SW480 (cell line): ENCODE measurements around the gene TCF15.

ENCODE experiments used
- DNase-seq: peaks from one replicate; pipeline ENCODE4 v3.0.0-alpha.2; 2016; ENCODE audit warnings: low spot score

Gene TCF15

DNA sequence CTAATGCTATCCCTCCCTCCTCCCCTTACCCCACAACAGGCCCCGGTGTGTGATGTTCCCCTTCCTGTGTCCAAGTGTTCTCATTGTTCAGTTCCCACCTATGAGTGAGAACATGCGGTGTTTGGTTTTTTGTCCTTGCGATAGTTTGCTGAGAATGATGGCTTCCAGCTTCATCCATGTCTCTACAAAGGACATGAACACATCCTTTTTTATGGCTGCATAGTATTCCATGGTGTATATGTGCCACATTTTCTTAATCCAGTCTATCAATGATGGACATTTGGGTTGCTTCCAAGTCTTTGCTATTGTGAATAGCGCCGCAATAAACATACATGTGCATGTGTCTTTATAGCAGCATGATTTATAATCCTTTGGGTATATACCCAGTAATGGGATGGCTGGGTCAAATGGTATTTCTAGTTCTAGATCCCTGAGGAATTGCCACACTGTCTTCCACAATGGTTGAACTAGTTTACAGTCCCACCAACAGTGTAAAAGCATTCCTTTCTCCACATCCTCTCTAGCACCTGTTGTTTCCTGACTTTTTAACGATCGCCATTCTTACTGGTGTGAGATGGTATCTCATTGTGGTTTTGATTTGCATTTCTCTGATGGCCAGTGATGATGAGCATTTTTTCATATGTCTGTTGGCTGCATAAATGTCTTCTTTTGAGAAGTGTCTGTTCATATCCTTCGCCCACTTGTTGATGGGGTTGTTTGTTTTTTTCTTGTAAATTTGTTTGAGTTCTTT is 31.0 kb downstream of the TCF15 start:
- peak; percentile 31 for DNase-seq

GRCh38 chr20:577167-577791 is 32.8 kb downstream of the TCF15 start:
- DNase-seq = no peak

- DNase-seq = no peak
Measured at GRCh38 chr20:576156-576555, 34.0 kb downstream of the TCF15 start.

- DNase-seq = no peak
Measured at GRCh38 chr20:575230-575629, 34.9 kb downstream of the TCF15 start.

- DNase-seq = no peak
Measured at GRCh38 chr20:574297-574942, 35.7 kb downstream of the TCF15 start.

- peak; percentile 30 for DNase-seq
Measured at GRCh38 chr20:573414-574296, 36.5 kb downstream of the TCF15 start.

GRCh38 chr20:572727-573126 is 37.4 kb downstream of the TCF15 start:
- no peak for DNase-seq

- peak; percentile 52 for DNase-seq
Measured at GRCh38 chr20:571754-572441, 38.2 kb downstream of the TCF15 start.

DNA sequence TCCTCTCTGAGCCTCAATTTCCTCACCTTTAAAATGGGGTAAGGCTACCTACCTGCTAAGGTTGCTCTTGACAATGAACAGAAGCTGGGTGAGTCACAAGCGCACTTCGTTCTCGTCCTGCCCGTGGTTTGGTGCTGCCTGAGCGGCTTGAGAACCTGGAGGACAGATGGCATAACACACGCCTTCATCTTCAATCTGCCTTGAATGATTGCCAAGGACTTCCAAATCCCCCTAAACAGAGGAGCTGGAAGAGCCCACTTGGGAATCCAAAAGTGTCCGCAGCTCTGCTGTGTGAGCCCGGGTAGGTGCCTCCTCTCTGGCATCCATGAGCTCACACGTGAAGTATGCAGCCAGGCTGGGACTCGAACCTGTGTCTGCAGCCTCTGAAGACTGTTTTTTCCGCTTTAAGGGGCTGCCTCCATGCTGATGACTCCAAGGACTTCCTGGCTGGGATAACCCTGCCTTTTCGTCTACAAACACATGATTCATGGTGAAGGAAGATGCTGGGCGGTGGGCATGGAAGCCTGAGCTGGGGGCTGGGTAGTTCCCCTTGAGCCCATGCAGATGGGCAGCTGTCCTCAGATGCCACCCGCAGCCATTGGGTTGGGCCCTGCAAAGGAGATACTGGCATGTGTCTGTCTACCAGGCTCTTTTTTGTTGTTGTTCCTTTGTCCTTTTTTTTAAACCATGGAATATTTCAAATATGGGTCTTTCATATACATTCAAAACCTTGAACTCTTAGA is 41.3 kb downstream of the TCF15 start:
- no peak for DNase-seq

- no peak for DNase-seq
Measured at GRCh38 chr20:568097-568652, 41.9 kb downstream of the TCF15 start.

DNA sequence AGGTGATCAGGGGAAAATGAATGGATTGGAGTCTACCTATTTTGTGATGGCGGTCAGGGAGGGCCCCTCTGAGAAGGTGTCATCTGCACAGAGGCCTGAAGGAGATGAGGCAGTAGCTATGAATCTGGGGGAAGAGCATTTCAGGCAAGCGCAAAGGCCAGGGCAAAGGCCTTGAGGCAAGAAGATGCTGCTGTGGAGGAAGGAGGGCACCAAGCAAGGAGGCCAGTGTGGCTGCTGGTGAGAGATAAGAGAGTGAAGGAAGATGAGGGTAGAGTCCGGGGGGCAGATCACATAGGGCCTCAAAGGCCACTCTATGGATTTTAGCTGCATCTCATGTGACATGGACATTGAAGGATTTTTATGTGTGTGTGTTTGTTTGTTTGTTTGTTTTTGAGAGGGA is 45.9 kb downstream of the TCF15 start:
- DNase-seq = no peak

DNA sequence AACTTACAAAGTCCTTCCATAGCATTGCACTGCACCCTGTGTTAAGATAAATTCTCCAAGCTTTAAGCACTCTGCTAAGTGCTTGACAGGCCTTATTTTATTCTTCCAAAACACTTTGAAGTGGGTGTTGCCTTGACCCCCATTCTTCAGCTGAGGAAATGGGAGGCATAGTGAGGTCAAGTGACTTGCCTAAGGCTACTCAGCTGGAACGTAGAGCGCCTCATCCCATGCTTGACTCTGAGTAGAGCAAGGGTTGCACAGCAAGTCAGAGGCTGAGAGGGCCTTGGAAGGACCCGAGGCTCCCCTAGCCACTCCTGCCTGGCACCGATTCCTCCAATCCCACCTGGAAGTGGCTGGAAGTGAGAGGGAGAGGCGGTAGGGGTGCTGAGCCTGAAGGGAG is 46.9 kb downstream of the TCF15 start:
- DNase-seq = no peak

DNA sequence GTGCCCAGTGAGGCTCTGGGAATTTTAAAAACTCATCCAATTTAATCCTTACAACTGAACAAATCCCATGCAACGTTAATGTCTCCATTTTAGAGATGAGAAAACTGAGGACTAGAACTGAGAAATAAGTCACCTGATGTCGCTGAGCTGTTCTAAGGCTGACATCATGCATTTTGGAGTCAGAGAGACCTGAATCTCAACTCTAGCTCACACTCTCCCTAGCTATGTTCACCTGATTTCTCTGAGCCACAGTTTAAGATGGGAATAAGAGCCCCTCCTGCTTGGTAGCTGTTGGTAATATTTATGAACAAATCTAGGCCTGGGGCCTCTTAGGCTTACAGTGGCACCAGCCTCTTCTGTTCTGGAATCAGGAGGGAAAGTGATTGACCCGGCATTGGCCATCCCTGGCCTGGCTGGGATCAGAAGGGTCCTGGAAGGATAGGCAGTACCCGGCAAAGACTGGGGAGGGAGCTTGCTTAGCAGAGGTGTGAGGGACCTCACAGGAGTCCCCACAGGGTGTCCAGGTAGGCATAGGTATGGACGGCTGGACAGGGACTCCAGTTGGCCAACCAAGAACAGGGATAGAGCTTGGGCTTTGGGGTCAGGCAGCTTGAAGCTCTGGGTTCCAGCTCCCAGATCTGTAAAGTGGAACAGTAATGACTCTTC is 47.7 kb downstream of the TCF15 start:
- DNase-seq = no peak

DNA sequence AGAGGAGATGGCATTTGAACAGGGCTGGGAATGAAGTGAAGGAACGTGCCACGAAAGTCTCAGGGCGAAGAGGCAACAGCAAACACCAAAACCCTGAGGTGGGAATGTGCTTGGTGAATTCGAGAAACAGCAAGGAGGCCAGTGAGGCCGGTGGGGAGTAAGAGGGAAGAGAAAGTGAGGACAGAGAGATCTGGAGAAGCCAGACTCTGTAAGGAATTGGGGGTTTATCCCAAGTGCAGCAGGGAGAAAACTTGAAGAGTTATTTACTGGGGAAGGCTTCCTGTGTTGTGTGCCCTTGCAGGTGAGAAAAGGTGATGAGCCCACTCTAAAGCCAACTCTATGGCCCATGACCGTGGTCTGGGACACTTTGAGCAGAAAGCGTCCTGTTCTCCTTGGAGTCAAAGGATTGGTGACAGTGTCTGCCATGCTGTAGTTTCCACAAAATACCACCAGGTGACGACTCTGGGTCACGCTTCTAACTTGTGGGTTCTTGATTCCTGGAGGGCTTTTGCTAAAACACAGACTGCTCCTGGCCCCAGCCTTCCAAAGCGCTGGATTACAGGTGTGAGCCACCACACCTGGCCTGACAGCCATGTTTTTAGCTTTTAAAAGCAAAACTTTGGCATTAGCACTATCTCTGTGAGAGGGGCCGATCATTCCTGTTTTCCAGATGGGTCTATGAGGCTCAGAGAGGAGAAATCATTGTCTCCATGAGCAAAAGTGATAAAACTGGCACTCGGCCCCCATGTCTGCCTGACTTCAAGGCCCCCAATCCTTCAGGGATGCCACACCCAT is 48.5 kb downstream of the TCF15 start:
- DNase-seq = peak; percentile 82

DNA sequence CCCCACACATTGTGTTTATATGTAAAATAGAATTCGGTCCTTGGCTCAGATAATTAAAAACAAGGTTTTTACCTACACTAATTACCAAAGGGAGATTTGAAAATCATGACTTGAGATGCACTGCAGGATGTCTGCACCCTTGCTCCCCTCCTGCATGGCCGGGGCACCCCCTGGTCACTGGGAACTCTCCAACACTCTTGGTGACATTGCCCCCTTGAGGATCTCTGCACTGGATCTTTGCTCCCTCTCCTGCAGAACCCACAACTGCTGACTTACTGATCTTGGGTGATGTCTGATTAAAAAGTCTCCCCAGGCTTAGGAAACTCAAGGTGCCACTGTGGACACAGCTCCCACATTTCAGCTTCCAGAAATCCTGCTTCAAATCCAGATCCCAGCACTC is 49.4 kb downstream of the TCF15 start:
- DNase-seq = no peak

DNA sequence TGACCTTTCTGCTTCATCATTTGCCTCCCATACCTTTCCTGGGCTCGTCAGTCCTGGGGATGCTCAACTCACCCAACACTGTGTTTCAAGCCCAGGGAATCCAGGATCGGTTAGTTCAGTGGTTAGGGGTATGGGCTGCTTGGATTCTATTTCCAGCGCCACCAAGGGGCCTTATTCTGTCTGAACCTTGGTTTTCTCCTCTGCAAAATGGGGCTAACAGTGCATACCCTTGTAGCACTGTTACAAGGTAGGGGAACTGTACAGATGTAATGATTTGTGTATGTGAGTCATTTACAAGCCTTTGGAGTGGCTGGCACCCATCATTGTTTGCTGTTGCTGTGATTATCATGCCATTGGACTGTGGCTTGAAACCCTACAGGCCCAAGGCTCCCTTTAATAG is 52.0 kb downstream of the TCF15 start:
- no peak for DNase-seq

DNA sequence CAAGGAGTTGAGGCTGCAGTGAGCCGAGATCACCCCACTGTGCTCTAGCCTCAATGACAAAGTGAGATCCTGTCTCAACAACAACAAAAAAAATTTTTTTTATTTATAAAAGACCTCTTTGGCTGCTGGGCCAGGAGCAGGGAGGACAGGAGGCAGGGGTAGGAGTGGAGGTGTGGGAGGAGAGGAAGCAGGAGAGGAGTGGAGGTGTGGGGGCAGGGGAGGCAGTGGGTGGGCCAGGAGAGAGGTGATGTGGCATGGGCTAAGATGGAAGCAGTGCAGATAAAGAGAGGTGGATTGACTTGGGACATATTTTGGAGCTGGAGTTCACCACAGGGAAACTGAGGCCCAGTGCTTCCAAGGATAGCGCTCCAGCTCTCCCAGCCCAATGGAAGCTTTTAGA is 53.1 kb downstream of the TCF15 start:
- no peak for DNase-seq

DNA sequence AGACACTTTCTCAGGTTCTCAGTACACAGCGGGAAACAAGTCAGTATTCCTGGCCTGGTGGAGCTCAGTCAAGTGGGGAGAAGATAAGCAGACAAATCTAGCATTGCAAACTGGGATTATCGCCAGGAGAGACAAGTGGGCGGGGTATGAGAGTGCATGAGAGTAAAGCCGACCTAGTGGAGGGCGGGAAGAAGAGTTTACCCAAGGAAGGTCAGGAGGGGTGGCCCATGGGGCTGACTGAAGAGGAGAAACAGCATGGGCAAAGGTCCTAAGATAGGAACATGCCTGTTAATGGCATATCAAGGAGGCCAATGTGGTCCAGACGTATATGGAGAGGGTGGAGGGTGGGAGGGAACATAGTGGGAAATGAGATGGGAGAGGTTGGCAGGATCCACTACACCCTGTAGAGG is 54.1 kb downstream of the TCF15 start:
- no peak for DNase-seq
